Measurements from ENCODE around the gene IFI27L2. TPM values are rescaled to one million over a fixed set of nuclear protein-coding genes. Genes with fewer than 3 reads are reported as not detected.

The IFI27L2 gene
- total RNA-seq, 1 experiment from 2014 or later, result 62.6 TPM

DNA sequence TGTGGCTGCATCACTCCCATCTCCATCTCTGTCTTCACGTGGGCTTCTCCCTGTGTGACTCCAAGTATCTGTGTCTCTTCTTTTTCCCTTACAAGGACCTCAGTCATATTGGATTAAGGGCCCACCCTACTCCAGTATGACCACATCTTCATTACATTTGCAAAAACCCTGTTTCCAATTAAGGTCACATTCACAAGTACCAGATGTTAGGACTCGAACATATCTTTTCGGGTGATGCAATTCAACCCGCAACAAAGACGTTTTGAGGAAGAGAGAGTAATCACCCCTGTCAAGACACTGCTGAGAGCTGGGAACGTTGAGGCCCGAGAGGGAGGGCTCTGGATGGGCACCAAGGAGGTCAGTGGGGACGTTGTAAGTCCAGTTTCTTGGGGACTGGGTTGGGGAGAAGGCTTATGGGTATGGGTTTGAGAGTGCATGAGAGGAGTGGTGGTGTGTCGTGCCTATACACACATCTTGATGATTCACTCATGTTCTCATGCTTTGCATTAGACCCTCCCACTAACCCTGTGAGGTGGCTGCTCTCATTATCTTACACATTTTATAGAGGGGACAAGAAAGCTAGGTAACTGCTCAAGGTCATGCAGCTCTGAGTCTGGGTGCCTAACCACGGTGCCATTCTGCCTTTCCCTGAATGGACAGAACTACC, 30.9 kb downstream of the IFI27L2 start:
- Histone ChIP-seq H3K4me3 (no peak overlapping the region), H3K9me3 (no peaks in the 10 kb centered on the region), H3K27me3 (no peaks in the 10 kb centered on the region), H3K36me3 (no peaks in the 10 kb centered on the region)
- DNase-seq, result no peak

DNA sequence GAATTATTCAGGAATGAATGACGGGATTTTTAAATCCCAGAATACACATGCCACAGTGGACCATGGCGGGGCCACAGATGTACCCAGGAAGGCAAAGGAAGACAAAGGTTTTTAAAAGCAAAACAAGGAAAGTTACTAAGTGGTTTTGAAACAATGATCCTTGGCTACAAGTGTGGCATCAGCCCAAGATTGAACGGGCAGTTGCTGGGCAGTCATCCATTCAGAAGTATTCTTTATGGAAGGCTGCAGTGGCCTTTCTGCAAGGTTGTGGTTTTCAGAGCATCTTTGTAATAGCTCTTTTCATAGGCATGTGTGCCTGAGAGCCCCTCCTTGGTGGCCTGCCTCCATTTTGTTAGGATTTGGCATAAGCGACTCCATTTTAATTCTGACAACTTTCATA, 32.3 kb downstream of the IFI27L2 start:
- Histone ChIP-seq H3K36me3 (no peaks in the 10 kb centered on the region), H3K9me3 (no peaks in the 10 kb centered on the region), H3K27me3 (no peaks in the 10 kb centered on the region), H3K4me3 (no peak overlapping the region)
- no peak for DNase-seq

DNA sequence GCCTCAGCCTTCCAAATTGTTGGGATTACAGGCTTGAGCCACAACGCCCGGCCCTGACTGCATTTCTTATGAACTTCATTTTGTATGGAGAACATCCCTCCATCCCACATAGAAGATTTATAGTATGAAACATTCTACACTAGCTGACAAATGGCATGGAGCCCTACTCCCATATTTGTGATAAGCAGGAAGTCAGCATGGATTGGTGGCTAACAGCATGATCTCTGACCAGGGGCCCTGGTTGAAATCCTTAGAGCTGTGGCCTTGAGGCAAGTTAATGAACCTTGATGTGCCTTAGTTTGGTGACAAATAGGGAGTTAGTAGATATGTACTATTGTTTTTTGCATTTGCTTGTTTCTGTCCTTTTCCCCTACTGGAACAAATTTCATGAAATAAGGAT, 36.0 kb downstream of the IFI27L2 start:
- no peak overlapping the region for H3K4me3 ChIP-seq
- H3K36me3 ChIP-seq, result no peaks in the 10 kb centered on the region
- no peak for DNase-seq
- H3K27me3 ChIP-seq, result no peaks in the 10 kb centered on the region
- H3K9me3 ChIP-seq, result no peaks in the 10 kb centered on the region

DNA sequence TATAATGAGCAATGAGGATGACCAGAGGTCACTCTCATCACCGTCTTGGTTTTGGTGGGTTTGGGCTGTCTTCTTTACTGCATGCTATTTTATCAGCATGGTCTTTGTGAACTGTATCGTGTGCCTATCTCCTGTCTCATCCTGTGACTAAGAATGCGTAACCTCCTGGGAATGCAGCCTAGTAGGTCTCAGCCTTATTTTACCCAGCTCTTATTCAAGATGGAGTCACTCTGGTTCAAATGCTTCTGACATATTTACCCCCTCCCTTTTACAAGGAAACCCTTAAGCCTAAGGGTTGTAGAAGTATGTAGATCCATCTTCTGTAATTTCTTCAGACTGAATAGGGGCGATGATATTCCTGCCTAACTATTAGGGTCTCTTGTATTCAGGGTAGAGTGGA, 39.9 kb downstream of the IFI27L2 start:
- H3K27me3 ChIP-seq, result no peaks in the 10 kb centered on the region
- no peaks in the 10 kb centered on the region for H3K36me3 ChIP-seq
- DNase-seq, result no peak
- H3K9me3 ChIP-seq, result no peaks in the 10 kb centered on the region
- no peak overlapping the region for H3K4me3 ChIP-seq

DNA sequence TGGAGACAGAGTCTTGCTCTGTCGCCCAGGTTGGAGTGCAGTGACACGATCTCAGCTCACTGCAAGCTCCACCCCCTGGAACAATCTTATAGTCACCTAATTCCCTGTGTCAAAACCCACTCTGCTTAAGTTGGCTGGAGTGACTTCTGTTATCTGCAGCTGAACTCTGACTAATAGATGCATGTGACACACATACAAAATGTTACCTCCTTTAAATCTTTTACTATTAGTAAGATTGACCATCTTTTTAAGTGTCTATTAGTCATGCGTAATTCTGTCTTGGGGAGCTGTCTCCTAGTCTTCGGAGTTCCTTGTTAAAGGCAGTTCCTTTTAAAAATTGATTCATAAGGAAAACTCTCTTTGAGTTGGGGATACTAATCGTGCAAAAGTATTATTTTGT, 40.9 kb downstream of the IFI27L2 start:
- no peaks in the 10 kb centered on the region for H3K36me3 ChIP-seq
- no peak for DNase-seq
- H3K27me3 ChIP-seq, result no peaks in the 10 kb centered on the region
- H3K4me3 ChIP-seq, result no peak overlapping the region
- H3K9me3 ChIP-seq, result no peaks in the 10 kb centered on the region

DNA sequence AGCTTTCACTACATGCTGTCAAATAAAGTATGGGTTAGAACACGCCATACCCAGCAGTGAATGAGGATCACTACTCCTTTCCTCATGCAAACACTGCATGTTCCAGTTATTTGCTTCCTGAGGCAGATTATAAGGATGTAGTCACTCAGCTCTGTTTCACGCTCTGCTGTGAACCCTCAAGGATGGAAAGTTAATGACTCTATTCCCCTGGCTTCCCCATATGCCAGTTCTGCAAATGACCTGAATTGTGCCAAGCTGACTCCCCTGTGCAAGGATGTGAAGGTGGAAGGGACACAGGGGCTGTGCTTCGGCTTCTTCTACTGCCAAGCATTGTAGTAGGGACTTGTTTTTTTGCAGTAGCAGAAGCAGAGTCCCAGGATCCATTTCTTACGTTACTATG, 41.5 kb downstream of the IFI27L2 start:
- no peaks in the 10 kb centered on the region for H3K36me3 ChIP-seq
- H3K27me3 ChIP-seq, result no peaks in the 10 kb centered on the region

DNA sequence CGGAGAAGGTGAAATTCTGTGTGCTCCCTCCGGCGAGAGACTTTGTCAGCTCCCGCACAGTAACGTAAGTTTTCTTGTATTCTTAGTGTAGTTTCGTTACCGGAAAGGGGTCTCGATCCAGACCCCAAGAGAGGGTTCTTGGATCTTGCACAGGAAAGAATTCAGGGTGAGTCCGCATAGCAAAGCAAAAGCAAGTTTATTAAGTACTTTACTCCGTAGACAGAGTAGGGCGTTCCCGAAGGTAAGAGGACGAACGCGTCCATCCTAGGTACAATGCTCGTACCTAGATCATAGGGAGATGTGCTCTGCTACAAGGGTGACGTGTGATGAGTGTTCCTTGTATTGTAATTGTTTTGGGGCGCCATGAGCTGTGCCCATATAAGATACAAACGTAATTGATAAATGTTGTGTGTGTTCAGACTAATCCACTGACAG, 48.0 kb downstream of the IFI27L2 start:
- Histone ChIP-seq H3K9me3 (no peaks in the 10 kb centered on the region; the same call in 1 of the 2 replicates), H3K27me3 (no peaks in the 10 kb centered on the region), H3K4me3 (peak overlapping the region; percentile 89), H3K36me3 (peaks cover 31% of the 10 kb centered on the region)
- no peak for DNase-seq

More for the DNA sequence above, 41.5 kb downstream of the IFI27L2 start:
- DNase-seq, result no peak
- Histone ChIP-seq H3K4me3 (no peak overlapping the region), H3K9me3 (no peaks in the 10 kb centered on the region)

DNA sequence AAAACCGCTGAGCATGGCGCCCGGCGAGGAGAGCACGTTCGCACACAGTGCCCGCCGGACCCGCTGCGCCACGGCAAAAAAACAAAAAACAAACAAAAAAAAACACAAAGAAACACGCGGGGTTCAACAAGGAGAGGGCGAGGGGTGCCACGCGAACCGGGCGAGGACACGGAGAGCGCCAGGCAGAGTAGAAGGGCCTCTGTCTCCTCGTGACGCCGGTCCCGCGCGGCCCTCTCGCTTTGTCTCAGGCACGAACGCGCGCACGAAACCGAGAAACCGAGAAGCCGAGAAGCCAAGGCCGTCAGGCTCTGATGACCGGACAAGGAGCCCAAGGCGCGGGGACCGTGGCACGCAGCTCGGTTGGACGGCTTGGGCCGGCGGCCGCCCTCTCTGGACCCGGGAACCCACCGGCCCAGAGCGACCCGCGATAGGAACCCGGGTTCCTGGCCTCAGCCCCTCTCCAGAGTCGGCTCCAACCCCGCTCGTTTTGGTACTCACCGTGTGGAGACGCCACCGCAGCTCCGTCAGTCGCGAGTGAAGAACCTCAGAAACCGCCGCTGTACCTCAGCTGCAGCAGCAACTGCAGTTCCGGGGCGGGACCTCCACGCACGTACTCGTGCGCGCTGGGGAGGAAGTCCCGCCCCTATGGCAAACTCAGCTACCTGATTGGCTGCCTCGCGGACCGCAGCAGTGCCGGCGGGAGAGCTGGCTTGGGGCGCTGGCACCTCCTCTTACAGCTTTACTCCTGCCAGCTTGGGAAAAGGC, 48.6 kb downstream of the IFI27L2 start, which contains the start of the genes DDX24 and IFI27L1:
DDX24 (minus strand) TSS at position 582 of the 765 bp plus-strand sequence. CDS start 1,460 bp downstream, outside the sequence.
IFI27L1 (plus strand) TSS at position 690 of the 765 bp plus-strand sequence. CDS start 15,628 bp downstream, outside the sequence.
- Histone ChIP-seq H3K27me3 (no peaks in the 10 kb centered on the region), H3K36me3 (peaks cover 37% of the 10 kb centered on the region), H3K4me3 (peak within 1 kb of the TSS; percentile 89), H3K9me3 (no peaks in the 10 kb centered on the region; the same call in none of the 2 replicates)
- DNase-seq, result peak; percentile 92

DNA sequence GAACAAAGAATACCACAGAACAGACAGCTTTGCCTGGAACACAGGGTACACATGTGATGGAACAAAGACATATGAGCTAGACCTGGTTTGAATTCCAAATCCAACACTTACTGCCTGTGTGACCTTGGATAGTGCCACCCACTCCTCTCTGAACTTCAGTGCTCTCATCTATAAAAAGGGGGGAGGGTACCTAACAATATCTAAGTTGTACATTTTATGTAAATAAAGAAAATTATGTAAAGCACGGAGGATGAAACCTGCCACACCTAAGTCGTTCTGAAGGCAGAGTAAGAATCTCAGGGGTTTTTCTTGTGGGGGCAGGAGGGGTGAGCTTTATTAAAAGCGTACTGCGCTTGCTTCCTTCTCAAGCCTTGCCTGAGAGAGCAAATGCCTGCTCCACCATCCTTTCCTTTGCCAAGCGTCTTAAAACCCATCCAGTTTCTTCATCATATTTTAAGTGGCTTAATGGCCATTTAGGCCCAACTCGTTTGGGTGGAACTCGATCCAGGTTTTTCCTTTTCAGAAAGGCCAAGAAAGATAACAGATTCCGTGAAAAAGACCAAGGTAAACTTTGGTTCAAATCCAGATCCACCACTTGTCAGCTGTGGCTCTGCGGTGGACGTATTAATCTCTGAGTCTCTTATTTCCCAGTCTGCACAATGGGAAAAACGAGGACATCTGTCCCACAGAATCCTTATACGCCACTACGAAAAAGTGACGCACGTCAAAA, 49.3 kb downstream of the IFI27L2 start:
- Histone ChIP-seq H3K4me3 (peak overlapping the region; percentile 89), H3K36me3 (peaks cover 44% of the 10 kb centered on the region), H3K9me3 (peaks cover 4% of the 10 kb centered on the region), H3K27me3 (no peaks in the 10 kb centered on the region)
- DNase-seq, result no peak

DNA sequence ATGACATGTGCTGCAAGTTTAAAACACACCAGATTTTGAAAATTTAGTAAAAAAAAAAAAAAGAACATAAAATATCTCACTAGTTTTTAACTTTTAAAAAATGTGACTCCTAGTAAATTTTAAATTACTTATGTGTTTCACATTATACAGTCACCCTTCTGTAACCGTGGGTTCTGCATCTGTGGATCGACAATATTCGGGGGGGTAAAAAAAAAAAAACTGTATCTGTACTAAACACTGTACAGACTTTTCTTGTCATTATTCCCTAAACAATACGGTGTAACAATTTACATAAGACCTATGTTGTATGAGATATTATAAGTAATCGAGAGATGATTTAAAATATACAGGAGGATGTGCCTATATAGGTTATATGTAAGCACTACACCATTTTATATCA, 51.6 kb downstream of the IFI27L2 start:
- no peak for DNase-seq
- H3K27me3 ChIP-seq, result no peaks in the 10 kb centered on the region
- peaks cover 53% of the 10 kb centered on the region for H3K36me3 ChIP-seq
- peaks cover 6% of the 10 kb centered on the region for H3K9me3 ChIP-seq
- no peak overlapping the region for H3K4me3 ChIP-seq

Other genes starting within 250 kb of the IFI27L2 start
- gene FAM181A, start 202.3 kb downstream of the IFI27L2 start, total RNA-seq (2014; rRNA removed; shearing (Covaris generic); ENCODE audit: low replicate concordance), result not detected in 2 replicates
- not detected in 2 replicates for gene ASB2, start 153.0 kb downstream of the IFI27L2 start, total RNA-seq (2014; rRNA removed; shearing (Covaris generic); ENCODE audit: low replicate concordance)
- not detected in 2 replicates for gene CCDC197, start 132.3 kb downstream of the IFI27L2 start, total RNA-seq (2014; rRNA removed; shearing (Covaris generic); ENCODE audit: low replicate concordance)
- 0.63 and 1.2 TPM in 2 replicates for gene OTUB2, start 103.3 kb downstream of the IFI27L2 start, total RNA-seq (2014; rRNA removed; shearing (Covaris generic); ENCODE audit: low replicate concordance)
- gene DDX24, start 48.4 kb downstream of the IFI27L2 start, total RNA-seq (2014; rRNA removed; shearing (Covaris generic); ENCODE audit: low replicate concordance), result 83.6 and 92.6 TPM in 2 replicates
- gene IFI27L1, start 48.3 kb downstream of the IFI27L2 start, total RNA-seq (2014; rRNA removed; shearing (Covaris generic); ENCODE audit: low replicate concordance), result 1.5 and 16.5 TPM in 2 replicates
- gene IFI27, start 18.9 kb downstream of the IFI27L2 start, total RNA-seq (2014; rRNA removed; shearing (Covaris generic); ENCODE audit: low replicate concordance), result 57.0 and 109 TPM in 2 replicates
- 0.23 TPM in 1 of 2 replicates, not detected in the other for gene PPP4R4, start 44.7 kb upstream of the IFI27L2 start, total RNA-seq (2014; rRNA removed; shearing (Covaris generic); ENCODE audit: low replicate concordance)
- gene SERPINA10, start 163.7 kb upstream of the IFI27L2 start, total RNA-seq (2014; rRNA removed; shearing (Covaris generic); ENCODE audit: low replicate concordance), result not detected in 2 replicates
- gene SERPINA6, start 193.7 kb upstream of the IFI27L2 start, total RNA-seq (2014; rRNA removed; shearing (Covaris generic); ENCODE audit: low replicate concordance), result not detected in 2 replicates
- gene SERPINA2, start 237.1 kb upstream of the IFI27L2 start, total RNA-seq (2014; rRNA removed; shearing (Covaris generic); ENCODE audit: low replicate concordance), result not detected in 2 replicates